ENCODE data around the gene TBC1D30. TPM values are rescaled to one million over a fixed set of nuclear protein-coding genes. Genes with fewer than 3 reads are reported as not detected.

Gene TBC1D30
- total RNA-seq, 1 experiment from 2014 or later = 10.8 TPM

DNA sequence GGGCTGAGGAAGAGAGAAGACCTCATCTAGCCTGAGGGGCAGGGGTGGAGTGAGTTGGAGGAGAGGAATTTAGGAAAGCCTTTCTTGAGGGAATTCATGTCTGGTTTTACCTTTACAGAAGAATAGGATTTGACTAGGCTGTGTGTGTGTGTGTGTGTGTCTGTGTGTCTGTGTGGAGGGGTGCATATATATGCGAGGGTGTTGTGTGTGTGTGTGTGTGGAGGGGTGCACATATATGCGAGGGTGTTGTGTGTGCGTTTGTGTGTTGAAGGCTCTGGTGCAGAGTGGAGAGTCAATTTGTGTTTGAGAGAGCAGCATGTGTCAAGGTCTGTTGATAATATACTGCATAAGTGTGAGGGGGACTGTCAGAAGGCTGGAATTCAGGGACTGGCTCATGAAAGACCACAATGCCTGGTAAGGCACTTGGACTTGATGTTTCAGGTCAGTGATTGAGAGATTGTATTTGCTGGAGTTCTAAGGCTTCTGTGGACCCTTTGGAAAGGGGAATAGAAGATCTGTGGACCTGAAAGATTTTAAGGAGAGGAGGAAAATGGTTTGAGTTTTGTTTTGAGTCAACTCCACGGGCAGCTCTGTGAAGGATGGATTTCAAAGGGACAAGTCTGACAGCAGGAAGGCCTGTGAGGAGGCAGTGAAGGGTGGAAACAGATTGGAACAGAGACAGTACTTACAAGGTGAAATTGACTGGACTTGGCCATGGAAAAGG is 34.6 kb downstream of the TBC1D30 start:
- Mint-ChIP-seq H3K4me3 (ENCODE audit: unreplicated experiment) (no peak overlapping the region), H3K36me3 (ENCODE audit: insufficient read depth, unreplicated experiment) (no peaks in the 10 kb centered on the region), H3K27ac (ENCODE audit: unreplicated experiment) (no peak overlapping the region), H3K9me3 (ENCODE audit: unreplicated experiment) (no peaks in the 10 kb centered on the region), H3K27me3 (ENCODE audit: insufficient read depth, unreplicated experiment) (no peaks in the 10 kb centered on the region), H3K4me1 (ENCODE audit: low read depth, unreplicated experiment) (no peaks in the 10 kb centered on the region)
- Histone ChIP-seq H3K4me3 (ENCODE audit: low read depth, low read length) (no peak overlapping the region), H3K4me1 (no peaks in the 10 kb centered on the region), H3K27me3 (replicated peaks; ENCODE audit: control insufficient read depth, insufficient read depth, low read length) (no peaks in the 10 kb centered on the region), H3K9me3 (no peaks in the 10 kb centered on the region), H3K36me3 (ENCODE audit: control insufficient read depth, insufficient read depth, low read length) (no peaks in the 10 kb centered on the region)
- no peak for TF ChIP-seq CTCF (IDR thresholded peaks at IDR 0.05; ENCODE audit: insufficient read depth in 1 of 2, low read depth in 1 of 2, low read length in 1 of 2, severe bottlenecking in 1 of 2, unreplicated experiment in 1 of 2)
- intact Hi-C loops (cut with micrococcal nuclease; ENCODE audit: unreplicated experiment) = no loop called here
- POLR2A ChIA-PET = no interaction called here
- DNase-seq = no peak
- CTCF ChIA-PET = no interaction called here
- no TSS peak for BruUV-seq (replicated peaks)

DNA sequence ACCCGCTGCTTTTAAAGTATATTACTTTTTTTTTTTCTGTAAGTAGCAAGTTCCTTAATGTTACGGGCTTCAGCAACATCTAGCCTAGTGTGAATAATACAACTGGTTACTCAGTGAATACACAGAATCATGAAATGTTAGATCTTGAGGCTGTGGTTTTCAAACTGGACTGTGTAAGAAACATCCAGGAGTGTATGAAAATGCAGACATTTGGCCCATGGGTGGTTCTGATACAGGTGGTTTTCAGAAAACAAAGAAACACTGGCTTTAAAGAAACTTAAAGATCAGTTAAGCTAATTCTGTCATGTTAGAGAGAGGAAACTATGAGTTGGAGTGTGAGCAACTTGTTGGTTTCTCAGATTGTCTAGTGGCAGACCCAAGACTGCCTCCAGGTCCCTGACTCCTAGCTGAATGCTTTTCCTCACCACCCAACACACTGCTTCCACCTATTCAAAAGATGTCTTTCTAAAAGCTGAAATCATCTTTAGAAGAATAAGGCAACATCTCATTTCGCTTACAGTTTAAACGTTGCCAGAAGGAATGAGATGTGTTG is 36.1 kb downstream of the TBC1D30 start:
- H3K4me3 ChIP-seq (ENCODE audit: low read depth, low read length) = no peak overlapping the region
- Mint-ChIP-seq H3K4me1 (ENCODE audit: low read depth, unreplicated experiment) (no peaks in the 10 kb centered on the region), H3K4me3 (ENCODE audit: unreplicated experiment) (no peak overlapping the region), H3K27me3 (ENCODE audit: insufficient read depth, unreplicated experiment) (no peaks in the 10 kb centered on the region), H3K27ac (ENCODE audit: unreplicated experiment) (no peak overlapping the region), H3K9me3 (ENCODE audit: unreplicated experiment) (no peaks in the 10 kb centered on the region), H3K36me3 (ENCODE audit: insufficient read depth, unreplicated experiment) (no peaks in the 10 kb centered on the region)
- no peaks in the 10 kb centered on the region for H3K27me3 ChIP-seq (replicated peaks; ENCODE audit: control insufficient read depth, insufficient read depth, low read length)
- ChIA-PET CTCF (no interaction called here), POLR2A (no interaction called here)
- intact Hi-C loops (cut with micrococcal nuclease; ENCODE audit: unreplicated experiment) = no loop called here
- no peaks in the 10 kb centered on the region for H3K4me1 ChIP-seq
- no peaks in the 10 kb centered on the region for H3K36me3 ChIP-seq (ENCODE audit: control insufficient read depth, insufficient read depth, low read length)
- DNase-seq = no peak
- no TSS peak for BruUV-seq (replicated peaks)
- no peak for TF ChIP-seq CTCF (IDR thresholded peaks at IDR 0.05; ENCODE audit: insufficient read depth in 1 of 2, low read depth in 1 of 2, low read length in 1 of 2, severe bottlenecking in 1 of 2, unreplicated experiment in 1 of 2)
- H3K9me3 ChIP-seq = no peaks in the 10 kb centered on the region

- ChIA-PET CTCF (no interaction called here), POLR2A (no interaction called here)
- no peaks in the 10 kb centered on the region for H3K4me1 ChIP-seq
- no peaks in the 10 kb centered on the region for H3K36me3 ChIP-seq (ENCODE audit: control insufficient read depth, insufficient read depth, low read length)
- H3K27me3 Mint-ChIP-seq (ENCODE audit: insufficient read depth, unreplicated experiment) = no peaks in the 10 kb centered on the region
- intact Hi-C loops (cut with micrococcal nuclease; ENCODE audit: unreplicated experiment) = no loop called here
- no peaks in the 10 kb centered on the region for H3K27me3 ChIP-seq (replicated peaks; ENCODE audit: control insufficient read depth, insufficient read depth, low read length)
- H3K27ac Mint-ChIP-seq (ENCODE audit: unreplicated experiment) = no peak overlapping the region
- no peaks in the 10 kb centered on the region for H3K4me1 Mint-ChIP-seq (ENCODE audit: low read depth, unreplicated experiment)
- H3K4me3 ChIP-seq (ENCODE audit: low read depth, low read length) = no peak overlapping the region
- H3K9me3 Mint-ChIP-seq (ENCODE audit: unreplicated experiment) = no peaks in the 10 kb centered on the region
- TF ChIP-seq CTCF (IDR thresholded peaks at IDR 0.05; ENCODE audit: insufficient read depth in 1 of 2, low read depth in 1 of 2, low read length in 1 of 2, severe bottlenecking in 1 of 2, unreplicated experiment in 1 of 2) = no peak
- peaks cover 5% of the 10 kb centered on the region for H3K36me3 Mint-ChIP-seq (ENCODE audit: insufficient read depth, unreplicated experiment)
- H3K9me3 ChIP-seq = no peaks in the 10 kb centered on the region
- BruUV-seq (replicated peaks) = no TSS peak
- H3K4me3 Mint-ChIP-seq (ENCODE audit: unreplicated experiment) = no peak overlapping the region
- no peak for DNase-seq
These were observed 39.9 kb downstream of the TBC1D30 start for GRCh38 chr12:64864319-64864718.

Measured in Caco-2 (cell line).